ENCODE measurements around the gene XKR7.
"Not testable (repeated sequence)": the region's sequence is repeated elsewhere in the genome, so short reads cannot be mapped to it uniquely, and the experiment has no call there.

XKR7 gene

GRCh38 chr20:32017711-32018251, 49.8 kb downstream of the XKR7 start:
- peak; percentile 93 for DNase-seq

DNA sequence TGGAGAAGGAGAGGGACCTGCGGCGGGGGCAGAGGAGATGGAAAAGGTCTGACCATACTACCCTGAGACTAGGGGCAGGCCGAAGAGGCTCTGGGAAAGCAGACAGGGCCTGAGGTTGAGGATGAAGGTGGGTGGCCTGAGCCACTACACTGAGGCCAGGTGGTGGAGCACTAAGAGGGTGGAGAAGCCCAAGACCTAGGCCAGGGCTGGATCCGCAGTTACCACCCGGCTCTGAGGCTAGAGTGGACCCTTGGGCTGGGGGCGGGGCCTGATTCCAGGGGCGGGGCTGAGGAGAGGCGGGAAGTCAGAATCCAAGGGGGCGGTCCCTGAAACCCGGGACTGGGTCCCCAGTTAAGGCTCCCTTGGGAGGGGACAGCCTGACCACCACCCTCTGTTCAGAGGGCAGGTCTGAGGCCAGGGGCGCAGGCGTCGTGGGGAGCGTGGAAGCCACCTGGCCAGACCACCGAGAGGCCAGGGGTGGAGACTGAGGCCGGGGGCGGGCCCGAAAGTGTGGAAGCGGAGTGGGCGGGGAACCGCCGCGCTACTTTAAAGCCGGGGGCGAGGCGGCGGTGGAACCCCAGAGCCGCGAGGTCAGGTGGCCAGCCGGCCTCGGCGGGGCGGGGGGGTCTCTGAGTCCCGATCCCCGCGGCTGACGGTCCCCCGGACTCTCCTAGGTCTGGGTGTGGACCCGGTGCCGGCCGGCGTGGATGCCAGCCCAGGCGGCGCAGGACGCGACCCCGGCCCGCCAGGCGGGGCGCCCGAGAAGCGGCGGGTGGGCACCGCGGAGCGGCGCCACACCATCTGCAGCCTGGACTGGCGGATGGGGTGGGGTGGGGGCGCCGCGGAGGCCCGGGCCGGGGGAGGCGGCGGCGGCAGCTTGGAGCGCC, 50.6 kb downstream of the XKR7 start:
- peak; percentile 95 for DNase-seq

- peak; percentile 80 for DNase-seq
Observed at GRCh38 chr20:32019156-32019510, 51.2 kb downstream of the XKR7 start.

GRCh38 chr20:32019563-32020463, 51.9 kb downstream of the XKR7 start:
- no peak for DNase-seq

GRCh38 chr20:32021091-32021490, 53.1 kb downstream of the XKR7 start:
- DNase-seq = no peak

- DNase-seq = no peak
Observed at GRCh38 chr20:32024683-32025295, 56.8 kb downstream of the XKR7 start.

DNA sequence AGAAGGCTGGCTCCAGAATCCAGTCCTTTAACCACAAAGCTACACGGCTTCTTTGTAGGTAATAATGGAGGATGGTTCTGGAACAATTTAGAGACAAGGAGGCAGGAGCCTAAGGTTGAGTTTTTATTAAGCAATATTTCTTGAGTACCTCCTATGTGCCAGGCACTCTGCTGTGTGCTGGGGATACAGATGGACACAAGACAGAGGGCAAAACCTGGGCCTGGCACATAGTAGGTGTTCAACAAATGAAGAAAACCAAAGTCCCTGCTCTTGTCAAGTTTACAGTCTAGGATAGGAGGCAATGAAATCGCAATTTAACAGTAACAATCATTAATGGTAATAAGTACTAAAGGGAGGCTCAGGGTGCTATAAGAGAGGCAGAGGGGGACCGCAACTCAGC, 59.7 kb downstream of the XKR7 start:
- DNase-seq = no peak

GRCh38 chr20:32028647-32029372, 60.9 kb downstream of the XKR7 start:
- peak; percentile 77 for DNase-seq

DNA sequence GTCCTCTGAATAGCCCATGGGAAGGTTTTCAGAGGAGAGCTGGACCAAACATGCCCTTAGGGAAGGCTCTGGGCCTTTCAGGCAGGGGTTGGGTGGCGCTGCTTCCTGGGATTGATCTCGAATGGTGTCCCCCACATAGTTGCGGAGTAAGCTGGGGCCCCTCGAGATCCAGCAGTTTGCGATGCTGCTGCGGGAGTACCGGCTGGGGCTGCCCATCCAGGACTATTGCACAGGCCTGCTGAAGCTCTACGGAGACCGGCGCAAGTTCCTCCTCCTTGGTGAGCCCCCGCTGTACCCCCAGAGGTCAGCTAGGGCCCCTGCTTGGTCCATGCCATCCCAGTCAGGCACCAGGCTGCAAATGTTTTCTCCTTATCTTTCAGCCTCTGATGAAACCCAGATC, 61.6 kb downstream of the XKR7 start:
- no peak for DNase-seq

- DNase-seq = peak; percentile 97
Observed at GRCh38 chr20:32031007-32031958, 63.3 kb downstream of the XKR7 start.

DNA sequence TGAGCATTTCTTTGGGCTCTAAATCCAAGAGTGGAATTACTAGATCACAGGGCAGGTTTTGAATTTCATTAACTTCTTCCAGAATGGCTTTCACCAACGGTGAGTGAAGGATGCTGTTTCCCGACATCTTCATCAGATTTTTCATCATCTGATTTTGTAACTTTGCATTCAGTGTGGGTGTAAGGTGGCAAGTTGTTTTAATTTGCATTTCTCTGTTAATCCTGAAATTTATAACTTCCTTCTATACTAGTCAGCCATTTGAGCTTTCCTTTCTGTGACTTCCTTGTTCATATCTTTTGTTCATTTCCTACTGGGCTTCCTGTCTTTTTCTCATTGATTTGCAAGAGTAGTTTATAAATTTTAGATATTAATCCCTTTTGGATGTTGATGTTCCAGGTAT, 65.4 kb downstream of the XKR7 start:
- no peak for DNase-seq

GRCh38 chr20:32033721-32034120, 65.8 kb downstream of the XKR7 start:
- DNase-seq = not testable (repeated sequence)

DNA sequence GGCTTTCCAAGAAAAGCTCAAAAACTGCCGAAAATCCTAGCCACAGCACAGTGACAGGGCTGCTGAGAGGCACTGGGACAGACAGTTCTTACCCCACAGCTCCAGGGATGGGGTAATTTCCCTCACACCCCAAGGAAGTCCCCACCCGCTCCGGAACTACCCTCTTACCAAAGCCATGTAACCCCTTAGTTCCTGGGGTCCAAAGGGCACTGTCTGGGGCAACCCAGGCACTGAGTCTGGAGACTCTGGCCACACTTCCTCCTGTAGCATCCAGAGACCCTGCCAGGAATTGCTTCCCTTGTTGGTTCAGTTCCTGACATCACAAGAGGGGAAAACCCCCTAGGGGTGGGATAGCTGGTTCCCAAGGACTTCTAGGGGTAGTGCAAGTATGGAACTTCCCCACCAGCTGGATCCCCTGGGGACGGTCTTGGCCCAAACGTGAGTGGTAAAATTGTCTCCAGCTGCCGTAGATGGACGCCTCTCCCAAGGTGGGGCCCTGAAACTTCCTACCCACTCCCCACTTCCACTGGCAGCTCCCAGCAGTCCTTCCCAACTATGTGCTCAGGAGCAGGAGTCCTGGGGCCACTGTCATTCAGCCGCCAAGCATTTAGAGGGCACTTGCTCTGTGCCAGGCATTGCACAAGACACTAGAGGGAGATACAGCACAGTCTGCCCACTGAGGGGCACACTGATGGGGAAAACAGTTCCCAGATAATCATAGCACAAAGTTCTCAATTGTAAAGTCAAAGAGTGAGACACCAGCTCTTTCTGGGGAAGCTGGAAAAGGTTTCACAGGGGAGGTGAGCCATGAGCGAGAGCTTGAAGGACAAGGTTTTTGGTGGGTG, 66.9 kb downstream of the XKR7 start:
- no peak for DNase-seq

- DNase-seq = no peak
Observed at GRCh38 chr20:32035426-32035779, 67.5 kb downstream of the XKR7 start.

DNA sequence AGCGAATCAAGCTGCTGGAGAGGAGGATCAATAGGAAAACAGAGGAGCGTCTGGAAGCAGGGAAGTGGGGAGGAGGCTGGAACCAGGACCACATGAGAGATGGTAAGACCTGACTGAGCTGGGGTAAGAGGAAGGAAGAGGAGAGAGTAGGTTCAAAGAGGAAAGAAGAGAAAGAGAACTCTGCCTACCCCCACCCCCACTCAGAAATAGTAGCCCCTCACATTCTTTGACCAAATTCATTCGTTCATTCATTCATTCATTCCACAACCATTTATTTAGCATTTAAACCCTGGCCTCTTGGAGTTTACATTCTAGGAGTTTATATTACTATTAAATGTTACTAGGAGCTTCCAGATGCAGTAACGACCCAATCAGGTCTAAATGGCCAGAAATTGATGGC, 68.3 kb downstream of the XKR7 start:
- no peak for DNase-seq

DNA sequence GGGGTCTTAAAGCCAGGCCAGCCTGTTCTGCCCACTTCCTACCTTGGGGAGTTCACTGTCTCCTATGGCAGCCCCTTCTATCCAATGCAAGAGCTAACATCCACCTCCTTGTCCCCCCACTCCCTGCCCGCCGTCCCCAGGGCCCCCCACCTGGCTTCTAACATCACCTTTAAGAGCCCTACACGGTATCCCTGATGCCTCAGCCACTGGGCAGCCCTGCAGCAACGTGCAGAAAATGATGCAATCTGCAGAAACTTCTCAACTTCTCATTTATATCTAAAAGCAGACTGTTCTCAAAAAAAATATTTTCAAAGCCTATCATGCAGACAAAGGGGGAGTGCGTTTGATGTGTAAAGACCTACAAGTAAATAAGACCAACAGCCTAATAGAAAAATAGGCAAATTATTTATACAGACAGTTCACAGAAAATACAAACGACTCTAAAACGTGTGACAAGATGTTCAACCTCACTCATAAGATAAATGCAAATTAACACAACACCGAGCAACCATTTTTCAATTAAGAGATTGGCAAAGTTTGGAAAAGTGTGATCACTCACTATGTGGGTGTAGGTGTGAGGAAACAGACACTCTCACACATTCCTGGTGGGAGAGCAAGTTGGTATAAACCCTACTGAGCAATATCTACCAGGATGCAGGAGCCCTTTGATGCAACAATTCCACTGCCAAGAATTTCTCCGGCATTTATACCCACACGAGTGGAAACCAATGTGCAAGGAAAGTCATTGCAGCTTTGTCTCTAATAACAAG, 69.0 kb downstream of the XKR7 start:
- no peak for DNase-seq

DNA sequence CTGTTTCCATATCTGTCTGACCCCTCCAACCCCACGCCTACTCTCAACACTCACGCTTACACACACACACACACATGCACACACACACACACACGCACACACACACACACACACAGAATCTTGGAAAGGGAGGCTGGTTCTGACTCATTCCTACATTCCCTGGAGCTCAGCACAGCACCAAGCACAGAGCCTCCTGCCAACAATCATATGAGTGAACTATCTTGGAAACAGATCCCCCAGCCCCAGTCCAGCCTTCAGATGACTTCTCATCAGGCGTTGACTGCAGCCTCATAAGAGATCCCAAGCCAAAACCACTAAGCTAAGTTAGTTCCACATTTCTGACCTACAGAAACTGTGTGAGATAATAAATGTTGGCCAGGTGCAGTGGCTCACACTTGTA, 70.0 kb downstream of the XKR7 start:
- DNase-seq = no peak

DNA sequence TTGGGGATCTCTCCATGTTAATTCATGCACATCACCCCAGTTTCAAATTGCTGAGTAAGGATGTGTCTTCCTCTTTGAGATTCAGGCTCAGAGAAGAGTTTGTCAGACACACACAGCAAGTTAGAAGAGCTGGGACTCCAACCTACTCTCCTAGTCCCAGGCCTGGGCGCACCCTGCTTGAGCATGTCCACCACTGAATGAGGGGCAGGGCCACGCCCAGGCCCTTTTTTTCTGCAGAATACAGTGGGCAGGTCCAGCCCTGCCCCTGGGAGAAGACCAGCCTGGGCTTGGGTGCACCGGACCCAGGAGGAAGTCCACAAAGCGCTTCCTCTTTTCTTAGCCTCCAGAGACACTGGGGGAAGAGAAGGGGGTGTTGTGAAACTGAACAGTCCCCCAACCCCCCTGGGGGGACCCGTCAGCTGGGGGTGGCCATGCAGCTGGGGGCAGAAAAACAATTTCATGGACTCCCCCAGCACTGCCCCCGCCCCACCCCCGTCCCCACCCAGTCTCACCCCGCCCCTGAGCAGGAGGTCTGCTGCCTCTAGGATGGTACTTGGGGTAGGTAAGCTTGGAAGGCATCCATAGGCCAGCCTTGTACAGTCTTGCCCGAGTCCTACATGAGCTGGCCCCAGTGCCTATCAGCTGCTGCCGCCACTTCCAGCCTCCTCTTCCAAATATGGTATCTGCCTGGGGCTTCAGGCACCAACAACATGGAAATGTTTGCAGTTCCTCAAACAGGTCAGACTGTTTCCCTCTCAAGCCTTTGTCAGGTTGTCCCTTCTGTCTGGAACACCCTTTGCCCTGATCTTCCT, 72.4 kb downstream of the XKR7 start:
- peak; percentile 68 for DNase-seq

DNA sequence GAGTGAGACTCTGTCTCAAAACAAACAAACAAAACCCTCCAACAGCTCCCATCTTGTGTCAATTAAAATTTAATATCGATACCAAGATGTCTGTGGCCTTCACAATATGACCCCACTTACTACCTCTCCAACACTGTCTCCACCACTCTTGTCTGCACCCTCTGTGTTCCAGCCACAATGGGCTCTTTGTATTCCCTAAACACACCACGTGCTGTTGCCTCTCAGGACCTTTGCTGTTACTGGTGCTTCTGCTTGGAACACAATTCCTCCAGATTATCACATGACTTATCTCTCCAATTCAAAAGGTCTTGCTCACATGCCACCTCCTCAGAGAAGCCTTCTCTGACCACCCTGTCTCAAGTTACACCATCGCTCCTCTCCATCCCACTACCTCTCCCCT, 78.0 kb downstream of the XKR7 start:
- peak; percentile 68 for DNase-seq
